HepG2 (cell line): ENCODE results near the gene ZNF831. TPM values are rescaled to one million over a fixed set of nuclear protein-coding genes. Genes with fewer than 3 reads are reported as not detected.

Experiments used
- ADNP ChIP-seq: sonication (generic); formaldehyde crosslinking; IDR thresholded peaks from 2 replicates; pipeline ENCODE4 v1.4.0; 2020; ENCODE audit warnings: missing genetic modification reagents
- AHR ChIP-seq: IDR thresholded peaks from 2 replicates; pipeline ENCODE4 v1.6.1; 2018; ENCODE audit warnings: missing genetic modification reagents, missing compliant biosample characterization
- BRF2 ChIP-seq: sonication (generic); formaldehyde crosslinking; IDR thresholded peaks from 2 replicates; pipeline ENCODE4 v1.8.1; 2022; ENCODE audit warnings: mild to moderate bottlenecking, missing genetic modification reagents
- CBFB ChIP-seq: sonication (generic); formaldehyde crosslinking; IDR thresholded peaks from 2 replicates; pipeline ENCODE4 v1.4.0; 2020; ENCODE audit warnings: missing genetic modification reagents
- CCAR2 ChIP-seq: fragments of 200-400 bp; formaldehyde crosslinking; optimal IDR thresholded peaks from 2 replicates; pipeline ENCODE3; 2018; ENCODE audit warnings: low read depth, mild to moderate bottlenecking, low read length, moderate library complexity
- CHCHD3 ChIP-seq: sonication (generic); formaldehyde crosslinking; IDR thresholded peaks from 2 replicates; pipeline ENCODE4 v1.8.0; 2022; ENCODE audit warnings: mild to moderate bottlenecking, missing genetic modification reagents, moderate library complexity
- FUBP1 ChIP-seq: sonication (generic); formaldehyde crosslinking; IDR thresholded peaks from 2 replicates; pipeline ENCODE4 v1.5.1; 2020; ENCODE audit warnings: missing genetic modification reagents, mild to moderate bottlenecking, borderline replicate concordance
- GLI4 ChIP-seq: sonication (generic); formaldehyde crosslinking; IDR thresholded peaks from 2 replicates; pipeline ENCODE4 v1.5.1; 2020; ENCODE audit warnings: missing genetic modification reagents, mild to moderate bottlenecking, moderate library complexity, borderline replicate concordance
- HNRNPUL1 ChIP-seq: fragments of 200-400 bp; formaldehyde crosslinking; IDR thresholded peaks from 2 replicates; pipeline ENCODE4 v1.6.1; 2017; ENCODE audit warnings: low read depth, mild to moderate bottlenecking, low read length, moderate library complexity
- MLLT10 ChIP-seq: sonication (generic); formaldehyde crosslinking; IDR thresholded peaks from 2 replicates; pipeline ENCODE4 v1.4.0; 2020; ENCODE audit warnings: missing genetic modification reagents
- MXD3 ChIP-seq: IDR thresholded peaks from 2 replicates; pipeline ENCODE4 v1.6.1; 2016; ENCODE audit warnings: mild to moderate bottlenecking, missing biosample characterization, missing genetic modification reagents
- MYPOP ChIP-seq: sonication (generic); formaldehyde crosslinking; IDR thresholded peaks from 2 replicates; pipeline ENCODE4 v1.8.1; 2023; ENCODE audit warnings: mild to moderate bottlenecking, moderate library complexity, missing genetic modification reagents
- NFE2L2 ChIP-seq: fragments of 150-350 bp; IDR thresholded peaks from 2 replicates; pipeline ENCODE4 v1.6.1; 2014; ENCODE audit warnings: low read length
- POLR2AphosphoS2 ChIP-seq: IDR thresholded peaks from 2 replicates; pipeline ENCODE4 v1.6.1; 2011; ENCODE audit warnings: low read depth, low read length, improper control_type of control experiment
- SCMH1 ChIP-seq: sonication (generic); formaldehyde crosslinking; IDR thresholded peaks from 2 replicates; pipeline ENCODE4 v1.9.0; 2021; ENCODE audit warnings: missing genetic modification reagents, mild to moderate bottlenecking, borderline replicate concordance
- SNRNP70 ChIP-seq: fragments of 200-400 bp; formaldehyde crosslinking; IDR thresholded peaks from 2 replicates; pipeline ENCODE4 v1.6.1; 2017; ENCODE audit warnings: mild to moderate bottlenecking, low read depth, low read length, moderate library complexity
- XRCC5 ChIP-seq: fragments of 200-400 bp; formaldehyde crosslinking; optimal IDR thresholded peaks from 2 replicates; pipeline ENCODE3; 2017; ENCODE audit warnings: mild to moderate bottlenecking, low read length
- YEATS4 ChIP-seq: sonication (generic); formaldehyde crosslinking; IDR thresholded peaks from 2 replicates; pipeline ENCODE4 v1.4.0; 2020; ENCODE audit warnings: missing genetic modification reagents, borderline replicate concordance
- ZBTB7A ChIP-seq: sonication (generic); formaldehyde crosslinking; IDR thresholded peaks from 2 replicates; pipeline ENCODE4 v1.8.0; 2022; ENCODE audit warnings: mild to moderate bottlenecking, missing genetic modification reagents
- ZNF430 ChIP-seq: sonication (generic); formaldehyde crosslinking; IDR thresholded peaks from 2 replicates; pipeline ENCODE4 v1.9.0; 2021; ENCODE audit warnings: mild to moderate bottlenecking, missing genetic modification reagents
- ZNF503 ChIP-seq: sonication (generic); formaldehyde crosslinking; IDR thresholded peaks from 2 replicates; pipeline ENCODE4 v1.4.0; 2020; ENCODE audit warnings: missing genetic modification reagents
- ZNF558 ChIP-seq: sonication (generic); formaldehyde crosslinking; IDR thresholded peaks from 2 replicates; pipeline ENCODE4 v1.9.0; 2022; ENCODE audit warnings: mild to moderate bottlenecking, missing genetic modification reagents, borderline replicate concordance
- polyA plus RNA-seq, 8 experiments: library from polyadenylated mRNA; depleted of rRNA in 3 of 8; stranded (reverse) in 7 of 8; unstranded in 1 of 8; fragments of >200 nt; fragmentation: Illumina TruSeq in 4 of 8; extraction: Trizol in 4 of 8; gene quantifications; 2 replicates each; pipeline versions ENCODE4 v1.2.1 to v1.2.3, GENCODE V29; 2011 to 2016; ENCODE audit warnings: low read depth in 4 of 8, missing spikeins in 1 of 8, mixed read lengths in 1 of 8; ENCODE audit not compliant: insufficient read depth in 1 of 8
- total RNA-seq, 5 experiments: library from RNA; depleted of rRNA; stranded (reverse); fragments of >200 nt; fragmentation: Illumina TruSeq; extraction: Trizol; gene quantifications; 2 replicates each; pipeline ENCODE4 v1.2.3, GENCODE V29; 2016; ENCODE audit warnings: low read depth in 1 of 5

The ZNF831 gene
- total and polyA plus RNA-seq, 2 of the 13 experiments (the other 11 are each of a cell fraction or from before 2014, with no cell fraction given), result not detected

DNA sequence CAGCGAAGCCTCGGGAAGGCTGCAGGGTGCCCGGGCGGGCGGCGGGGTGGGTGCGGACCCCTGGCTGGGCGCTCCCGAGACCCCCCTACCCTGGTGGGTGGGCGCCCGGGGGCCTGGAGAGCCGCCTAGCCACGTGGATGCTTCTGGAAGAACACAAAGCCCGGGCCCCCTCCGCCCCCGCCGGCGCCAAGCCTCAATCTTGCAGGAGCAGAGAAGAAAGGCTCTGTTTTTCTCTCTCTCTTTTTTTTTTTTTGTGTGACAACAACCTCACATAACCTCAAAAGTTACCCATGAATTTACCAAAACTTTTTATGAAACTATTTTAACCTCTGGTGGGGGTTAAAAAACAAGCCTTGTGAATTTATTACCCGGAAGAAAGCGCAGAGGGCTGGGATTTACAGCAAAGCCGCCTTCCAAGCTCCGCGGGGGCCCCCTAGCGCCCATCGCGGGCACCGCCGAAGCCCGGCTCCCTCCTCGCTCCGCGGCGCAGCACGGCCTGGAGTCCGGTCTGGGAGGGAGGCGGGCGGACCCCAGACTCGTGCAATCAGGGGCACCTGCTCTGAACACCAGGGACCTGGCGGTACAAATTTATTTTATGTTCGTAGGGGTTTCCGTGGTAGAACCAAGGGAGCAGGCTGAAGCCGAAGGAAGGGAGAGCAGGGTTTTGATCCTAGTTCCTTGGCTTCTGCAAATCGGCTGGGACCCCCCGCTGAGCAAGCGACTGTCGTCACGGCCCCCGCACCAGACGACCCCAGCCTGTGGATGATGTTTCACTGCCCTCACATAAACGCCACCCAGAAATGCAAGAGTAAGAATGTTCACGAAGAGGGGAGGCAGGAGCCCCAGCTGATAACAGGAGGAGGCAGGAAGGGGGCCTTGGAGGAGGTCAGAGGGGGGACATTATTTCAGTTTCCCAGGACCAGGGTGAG lies 58.9 kb downstream of the ZNF831 start (continued):
- TF ChIP-seq MYPOP (CRISPR knock-in tag), result no peak
- no peak for TF ChIP-seq MLLT10 (CRISPR knock-in tag)
- TF ChIP-seq XRCC5, result peak; percentile 96
- no peak for TF ChIP-seq ZNF430 (CRISPR knock-in tag)
- TF ChIP-seq CHCHD3 (CRISPR knock-in tag), result no peak
- no peak for TF ChIP-seq SCMH1 (CRISPR knock-in tag)
- TF ChIP-seq ZNF503, result no peak
- no peak for TF ChIP-seq FUBP1 (CRISPR knock-in tag)
- TF ChIP-seq GLI4 (CRISPR knock-in tag), result no peak
- TF ChIP-seq SNRNP70, result no peak
- TF ChIP-seq CBFB (CRISPR knock-in tag), result no peak
- 0 out of 2 replicates have a peak, but pooled peaks have one; percentile 27 for TF ChIP-seq YEATS4 (CRISPR knock-in tag)
- 0 out of 2 replicates have a peak, but pooled peaks have one; percentile 34 for TF ChIP-seq AHR (CRISPR knock-in tag)
- no peak for TF ChIP-seq CCAR2
- TF ChIP-seq ZBTB7A (CRISPR knock-in tag), result no peak
- no peak for TF ChIP-seq ADNP (CRISPR knock-in tag)
- TF ChIP-seq ZNF558 (CRISPR knock-in tag), result no peak
- no peak for TF ChIP-seq BRF2 (CRISPR knock-in tag)
- peak; percentile 43; the same call in 1 of the 2 replicates for TF ChIP-seq MXD3 (CRISPR knock-in tag)
- TF ChIP-seq POLR2AphosphoS2, result no peak
- TF ChIP-seq NFE2L2, result no peak
- TF ChIP-seq HNRNPUL1, result no peak
